Measurements from ENCODE around the gene ANKRD18A. TPM values are rescaled to one million over a fixed set of nuclear protein-coding genes. Genes with fewer than 3 reads are reported as not detected.

ANKRD18A gene
- total and polyA plus RNA-seq, 2 donors (not counting 3 experiments of a cell fraction or from before 2014, with no cell fraction given) = 3.2 TPM; not detected in 1

DNA sequence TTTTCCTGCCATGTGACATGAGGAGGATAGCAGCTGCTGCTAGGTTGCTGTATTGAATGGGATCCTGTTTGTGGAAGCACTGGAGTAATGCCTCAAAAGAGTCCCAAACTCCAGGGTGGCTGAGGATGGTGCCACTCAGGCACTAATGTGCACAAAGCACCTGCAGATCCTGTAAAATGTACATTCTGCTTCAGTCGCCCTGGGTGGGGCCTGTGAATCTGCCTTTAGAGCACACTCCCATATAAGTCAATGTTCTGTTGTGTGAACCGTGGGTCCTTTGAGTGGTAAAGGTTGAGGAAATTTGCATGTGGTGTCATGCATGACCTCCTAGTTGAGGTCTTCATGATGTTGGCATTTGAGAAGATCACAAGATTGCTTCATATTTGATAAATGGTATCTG lies 31.6 kb upstream of the ANKRD18A start:
- no peak overlapping the region for H3K27ac ChIP-seq (ENCODE audit: insufficient read depth, low read depth, low read length)
- H3K9me3 ChIP-seq (replicated peaks; ENCODE audit: control insufficient read depth, insufficient read depth, low read length) = no peaks in the 10 kb centered on the region
- peaks cover 0 to 10% of the 10 kb centered on the region in 2 experiments for H3K27me3 ChIP-seq (ENCODE audit: control insufficient read depth in 2 of 2, insufficient read depth in 2 of 2, low read length in 2 of 2)
- H3K4me1 ChIP-seq (ENCODE audit: control insufficient read depth, extremely low read depth, insufficient read depth, low read length) = no peaks in the 10 kb centered on the region
- FAIRE-seq (no peak), DNase-seq (ENCODE audit: low read depth, low spot score) (no peak)
- H3K4me2 ChIP-seq (ENCODE audit: insufficient read depth, low read length) = no peak overlapping the region
- H3K36me3 ChIP-seq (ENCODE audit: control insufficient read depth in 2 of 2, extremely low read depth in 1 of 2, insufficient read depth in 2 of 2, low read length in 2 of 2) = no peaks in the 10 kb centered on the region
- no peaks in the 10 kb centered on the region for H3K9me1 ChIP-seq (replicated peaks; ENCODE audit: control insufficient read depth, extremely low read depth, insufficient read depth, low read length)
- BruUV-seq (replicated peaks) = no TSS peak
- TF ChIP-seq JUN (IDR thresholded peaks at IDR 0.05; ENCODE audit: borderline replicate concordance, insufficient read depth, insufficient read length, low read depth) (no peak), EZH2 (IDR thresholded peaks at IDR 0.05; ENCODE audit: borderline replicate concordance, low read depth, low read length, severe bottlenecking) (no peak), POLR2AphosphoS5 (IDR thresholded peaks at IDR 0.05; ENCODE audit: insufficient read depth, low read depth, low read length) (no peak), POLR2A (IDR thresholded peaks at IDR 0.05; ENCODE audit: low read depth, low read length) (no peak), FOS (IDR thresholded peaks at IDR 0.05; ENCODE audit: borderline replicate concordance, insufficient read depth, low read length) (no peak), GATA2 (IDR thresholded peaks at IDR 0.05; ENCODE audit: insufficient read depth, insufficient read length, low read depth, low read length) (no peak), MYC (IDR thresholded peaks at IDR 0.05; ENCODE audit: low read depth, low read length) (no peak)
- TF ChIP-seq, protein P1, sequence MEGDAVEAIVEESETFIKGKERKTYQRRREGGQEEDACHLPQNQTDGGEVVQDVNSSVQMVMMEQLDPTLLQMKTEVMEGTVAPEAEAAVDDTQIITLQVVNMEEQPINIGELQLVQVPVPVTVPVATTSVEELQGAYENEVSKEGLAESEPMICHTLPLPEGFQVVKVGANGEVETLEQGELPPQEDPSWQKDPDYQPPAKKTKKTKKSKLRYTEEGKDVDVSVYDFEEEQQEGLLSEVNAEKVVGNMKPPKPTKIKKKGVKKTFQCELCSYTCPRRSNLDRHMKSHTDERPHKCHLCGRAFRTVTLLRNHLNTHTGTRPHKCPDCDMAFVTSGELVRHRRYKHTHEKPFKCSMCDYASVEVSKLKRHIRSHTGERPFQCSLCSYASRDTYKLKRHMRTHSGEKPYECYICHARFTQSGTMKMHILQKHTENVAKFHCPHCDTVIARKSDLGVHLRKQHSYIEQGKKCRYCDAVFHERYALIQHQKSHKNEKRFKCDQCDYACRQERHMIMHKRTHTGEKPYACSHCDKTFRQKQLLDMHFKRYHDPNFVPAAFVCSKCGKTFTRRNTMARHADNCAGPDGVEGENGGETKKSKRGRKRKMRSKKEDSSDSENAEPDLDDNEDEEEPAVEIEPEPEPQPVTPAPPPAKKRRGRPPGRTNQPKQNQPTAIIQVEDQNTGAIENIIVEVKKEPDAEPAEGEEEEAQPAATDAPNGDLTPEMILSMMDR (IDR thresholded peaks at IDR 0.05; ENCODE audit: extremely low read depth in 1 of 2, insufficient read depth in 1 of 2, low read depth in 1 of 2, low read length in 2 of 2) = no peak
- TF ChIP-seq, protein P2, sequence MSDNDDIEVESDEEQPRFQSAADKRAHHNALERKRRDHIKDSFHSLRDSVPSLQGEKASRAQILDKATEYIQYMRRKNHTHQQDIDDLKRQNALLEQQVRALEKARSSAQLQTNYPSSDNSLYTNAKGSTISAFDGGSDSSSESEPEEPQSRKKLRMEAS (IDR thresholded peaks at IDR 0.05; ENCODE audit: insufficient read depth, insufficient read length) = no peak
- no peak overlapping the region for H2AFZ ChIP-seq (ENCODE audit: low read depth, low read length)
- intact Hi-C loops (cut with micrococcal nuclease) = no loop called here
- no peaks in the 10 kb centered on the region for H4K20me1 ChIP-seq (replicated peaks; ENCODE audit: control insufficient read depth, extremely low read depth, insufficient read depth, low read length)
- ChIA-PET POLR2A (no interaction called here), CTCF (no interaction called here)
- dilution Hi-C loops (cut with MboI; ENCODE audit: extremely low pct_ligation_motif_present, low sequenced_read_pairs) = no loop called here
- H3K9ac ChIP-seq (replicated peaks; ENCODE audit: extremely low read depth, insufficient read depth, low read length) = no peak overlapping the region
- H3K79me2 ChIP-seq (ENCODE audit: control insufficient read depth, insufficient read depth, low read length) = no peaks in the 10 kb centered on the region
- H3K4me3 ChIP-seq (replicated peaks in 1 of 3; ENCODE audit: insufficient read depth in 1 of 3, low read depth in 1 of 3, low read length in 3 of 3) = no peak overlapping the region

Data from endothelial cell of umbilical vein (primary cell).